Type B pancreatic cell (in vitro differentiated cells): ENCODE measurements around the gene KNOP1. TPM values are rescaled to one million over a fixed set of nuclear protein-coding genes. Genes with fewer than 3 reads are reported as not detected.
"Not testable (repeated sequence)": the region's sequence is repeated elsewhere in the genome, so short reads cannot be mapped to it uniquely, and the experiment has no call there.

Experiments used
- DNase-seq: peaks from one replicate; pipeline ENCODE4 v3.0.0; 2021; ENCODE audit warnings: mixed read lengths; ENCODE audit not compliant: unreplicated experiment; ENCODE audit errors: extremely low spot score
- H3K27ac Mint-ChIP-seq: 2 replicates; pipeline ENCODE4 v1.8.0; 2021; ENCODE audit warnings: mild to moderate bottlenecking, mixed read lengths
- H3K27me3 Mint-ChIP-seq: 2 replicates; pipeline ENCODE4 v1.8.0; 2021; ENCODE audit warnings: mixed read lengths
- H3K36me3 Mint-ChIP-seq: 2 replicates; pipeline ENCODE4 v1.8.0; 2021; ENCODE audit warnings: mixed read lengths
- H3K4me1 Mint-ChIP-seq: one replicate; pipeline ENCODE4 v1.8.0; 2021; ENCODE audit warnings: mixed read lengths; ENCODE audit not compliant: unreplicated experiment
- H3K4me3 Mint-ChIP-seq: 2 replicates; pipeline ENCODE4 v1.8.0; 2021; ENCODE audit warnings: mild to moderate bottlenecking, mixed read lengths
- H3K9me3 Mint-ChIP-seq: 2 replicates; pipeline ENCODE4 v1.8.0; 2021; ENCODE audit warnings: mixed read lengths
- CTCF ChIP-seq: fragments of 200-600 bp; sonication (generic); conservative IDR thresholded peaks from 2 replicates; pipeline ENCODE4 v1.5.0; 2021; ENCODE audit warnings: antibody characterized with exemption, mild to moderate bottlenecking
- total RNA-seq: library from RNA; stranded (reverse); gene quantifications from 2 replicates; pipeline ENCODE4 v1.2.1, GENCODE V29; 2021; ENCODE audit warnings: low replicate concordance

KNOP1 gene
- total RNA-seq, 1 donor from 2014 or later: 54.9 TPM

- no peak for DNase-seq
- H3K9me3 Mint-ChIP-seq: no peaks in the 10 kb centered on the region
- no peaks in the 10 kb centered on the region for H3K27me3 Mint-ChIP-seq
- no peak for TF ChIP-seq CTCF
- H3K4me3 Mint-ChIP-seq: no peak overlapping the region
- H3K27ac Mint-ChIP-seq: no peak overlapping the region
- no peaks in the 10 kb centered on the region for H3K4me1 Mint-ChIP-seq
- H3K36me3 Mint-ChIP-seq: peaks cover 32% of the 10 kb centered on the region
Measured at GRCh38 chr16:19677402-19677801, 40.6 kb downstream of the KNOP1 start.

- Mint-ChIP-seq H3K9me3 (no peaks in the 10 kb centered on the region), H3K4me1 (no peaks in the 10 kb centered on the region), H3K4me3 (no peak overlapping the region), H3K27ac (no peak overlapping the region), H3K36me3 (peaks cover 20% of the 10 kb centered on the region), H3K27me3 (no peaks in the 10 kb centered on the region)
- DNase-seq: no peak
- no peak for TF ChIP-seq CTCF
Measured at GRCh38 chr16:19674485-19674884, 43.5 kb downstream of the KNOP1 start.

GRCh38 chr16:19672378-19672777 lies 45.6 kb downstream of the KNOP1 start:
- no peak for TF ChIP-seq CTCF
- Mint-ChIP-seq H3K4me3 (no peak overlapping the region), H3K4me1 (no peaks in the 10 kb centered on the region), H3K36me3 (peaks cover 27% of the 10 kb centered on the region), H3K27me3 (no peaks in the 10 kb centered on the region), H3K27ac (no peak overlapping the region), H3K9me3 (no peaks in the 10 kb centered on the region)
- no peak for DNase-seq

GRCh38 chr16:19666477-19666876 lies 51.5 kb downstream of the KNOP1 start:
- no peaks in the 10 kb centered on the region for H3K9me3 Mint-ChIP-seq
- no peaks in the 10 kb centered on the region for H3K27me3 Mint-ChIP-seq
- no peak for TF ChIP-seq CTCF
- no peak overlapping the region for H3K4me3 Mint-ChIP-seq
- H3K4me1 Mint-ChIP-seq: no peaks in the 10 kb centered on the region
- no peak for DNase-seq
- H3K36me3 Mint-ChIP-seq: peaks cover 39% of the 10 kb centered on the region
- H3K27ac Mint-ChIP-seq: no peak overlapping the region

GRCh38 chr16:19665313-19665712 lies 52.7 kb downstream of the KNOP1 start:
- H3K4me3 Mint-ChIP-seq, H3K27ac Mint-ChIP-seq, H3K27me3 Mint-ChIP-seq, DNase-seq, H3K4me1 Mint-ChIP-seq, H3K9me3 Mint-ChIP-seq: not testable (repeated sequence)
- H3K36me3 Mint-ChIP-seq: peaks cover 41% of the 10 kb centered on the region

GRCh38 chr16:19664166-19664565 lies 53.9 kb downstream of the KNOP1 start:
- Mint-ChIP-seq H3K27me3 (no peaks in the 10 kb centered on the region), H3K4me3 (no peak overlapping the region), H3K4me1 (no peaks in the 10 kb centered on the region), H3K36me3 (peaks cover 43% of the 10 kb centered on the region), H3K9me3 (no peaks in the 10 kb centered on the region), H3K27ac (no peak overlapping the region)
- no peak for TF ChIP-seq CTCF
- no peak for DNase-seq
